ENCODE measurements around the gene ST6GALNAC1.
"Not testable (repeated sequence)": the region's sequence is repeated elsewhere in the genome, so short reads cannot be mapped to it uniquely, and the experiment has no call there.

The ST6GALNAC1 gene

GRCh38 chr17:76612465-76612864, 31.1 kb downstream of the ST6GALNAC1 start:
- no peak for DNase-seq (ENCODE audit: low spot score)

- DNase-seq (ENCODE audit: low spot score): no peak
Observed at GRCh38 chr17:76611758-76612157, 31.8 kb downstream of the ST6GALNAC1 start.

- DNase-seq (ENCODE audit: low spot score): not testable (repeated sequence)
Observed at GRCh38 chr17:76611080-76611749, 32.3 kb downstream of the ST6GALNAC1 start.

GRCh38 chr17:76606685-76607084, 36.9 kb downstream of the ST6GALNAC1 start:
- DNase-seq (ENCODE audit: low spot score): not testable (repeated sequence)

- no peak for DNase-seq (ENCODE audit: low spot score)
Observed at GRCh38 chr17:76601065-76601464, 42.5 kb downstream of the ST6GALNAC1 start.

GRCh38 chr17:76599694-76600460, 43.7 kb downstream of the ST6GALNAC1 start:
- DNase-seq (ENCODE audit: low spot score): no peak

GRCh38 chr17:76598004-76598439, 45.5 kb downstream of the ST6GALNAC1 start:
- DNase-seq (ENCODE audit: low spot score): no peak

- no peak for DNase-seq (ENCODE audit: low spot score)
Observed at GRCh38 chr17:76597156-76598003, 46.2 kb downstream of the ST6GALNAC1 start.

GRCh38 chr17:76594690-76595089, 48.9 kb downstream of the ST6GALNAC1 start:
- no peak for DNase-seq (ENCODE audit: low spot score)

GRCh38 chr17:76593959-76594358, 49.6 kb downstream of the ST6GALNAC1 start:
- DNase-seq (ENCODE audit: low spot score): no peak

GRCh38 chr17:76593384-76593826, 50.2 kb downstream of the ST6GALNAC1 start:
- DNase-seq (ENCODE audit: low spot score): no peak

- no peak for DNase-seq (ENCODE audit: low spot score)
Observed at GRCh38 chr17:76588182-76588581, 55.4 kb downstream of the ST6GALNAC1 start.

GRCh38 chr17:76586741-76587487, 56.6 kb downstream of the ST6GALNAC1 start:
- no peak for DNase-seq (ENCODE audit: low spot score)

- DNase-seq (ENCODE audit: low spot score): no peak
Observed at GRCh38 chr17:76585649-76586593, 57.6 kb downstream of the ST6GALNAC1 start, which contains the start of gene ST6GALNAC2. ST6GALNAC2 (minus strand) TSS chr17:76585860; CDS start chr17:76585808, 52 bp downstream.

- DNase-seq (ENCODE audit: low spot score): no peak
Observed at GRCh38 chr17:76585033-76585648, 58.4 kb downstream of the ST6GALNAC1 start.

- no peak for DNase-seq (ENCODE audit: low spot score)
Observed at GRCh38 chr17:76584427-76585032, 59.0 kb downstream of the ST6GALNAC1 start.

- DNase-seq (ENCODE audit: low spot score): no peak
Observed at GRCh38 chr17:76582660-76583059, 60.9 kb downstream of the ST6GALNAC1 start.

- no peak for DNase-seq (ENCODE audit: low spot score)
Observed at GRCh38 chr17:76581515-76581914, 62.0 kb downstream of the ST6GALNAC1 start.

- DNase-seq (ENCODE audit: low spot score): no peak
Observed at GRCh38 chr17:76579281-76579680, 64.3 kb downstream of the ST6GALNAC1 start.
